ENCODE results near the gene FAM177B.
A peak's percentile ranks its signal among the peaks of the same experiment; 100 is the strongest.
"Not testable (repeated sequence)": the region's sequence is repeated elsewhere in the genome, so short reads cannot be mapped to it uniquely, and the experiment has no call there.

FAM177B gene

DNA sequence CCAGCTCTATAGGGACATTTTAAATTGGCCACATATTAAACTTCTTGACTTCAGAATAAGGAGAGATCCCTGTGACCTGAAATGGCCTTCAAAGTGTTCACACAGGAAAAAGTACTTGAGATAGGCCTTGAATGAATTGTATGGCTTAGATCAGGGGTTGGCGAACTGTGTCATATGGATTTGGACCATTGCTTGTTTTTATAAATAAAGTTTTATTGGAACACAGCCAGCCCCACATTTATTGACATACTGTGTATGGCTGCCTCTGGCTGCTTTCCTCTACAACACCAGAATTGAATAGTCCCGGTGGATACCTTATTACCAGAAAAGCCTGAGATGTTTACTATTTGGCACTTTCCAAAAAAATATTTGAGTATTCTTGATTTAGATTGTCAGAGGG, 20.6 kb upstream of the FAM177B start:
- no peak overlapping the region for H3K4me3 ChIP-seq (ENCODE audit: low read length)
- no peak for TF ChIP-seq ZNF274 (IDR thresholded peaks at IDR 0.05; ENCODE audit: low read depth, low read length)

DNA sequence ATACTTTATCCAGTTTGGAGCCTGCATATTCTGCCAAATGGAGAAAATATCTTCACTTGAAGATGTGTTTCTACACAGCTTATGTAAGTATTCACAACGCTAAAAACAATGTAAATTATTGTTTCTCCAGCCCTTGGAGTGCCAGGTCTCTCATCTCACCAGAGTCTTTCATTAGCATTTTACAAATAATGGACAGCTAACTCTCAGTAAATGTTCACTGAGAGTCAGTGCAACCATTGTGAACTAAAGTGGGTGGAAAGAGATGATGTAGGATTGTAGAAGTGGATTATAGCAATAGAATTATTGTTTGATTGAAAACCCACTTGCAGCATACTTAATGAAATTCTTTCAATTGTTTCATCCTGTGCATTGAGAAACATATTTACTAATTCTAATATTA, 8.3 kb upstream of the FAM177B start:
- no peak for TF ChIP-seq ZNF274 (IDR thresholded peaks at IDR 0.05; ENCODE audit: low read depth, low read length)
- no peak overlapping the region for H3K4me3 ChIP-seq (ENCODE audit: low read length)

DNA sequence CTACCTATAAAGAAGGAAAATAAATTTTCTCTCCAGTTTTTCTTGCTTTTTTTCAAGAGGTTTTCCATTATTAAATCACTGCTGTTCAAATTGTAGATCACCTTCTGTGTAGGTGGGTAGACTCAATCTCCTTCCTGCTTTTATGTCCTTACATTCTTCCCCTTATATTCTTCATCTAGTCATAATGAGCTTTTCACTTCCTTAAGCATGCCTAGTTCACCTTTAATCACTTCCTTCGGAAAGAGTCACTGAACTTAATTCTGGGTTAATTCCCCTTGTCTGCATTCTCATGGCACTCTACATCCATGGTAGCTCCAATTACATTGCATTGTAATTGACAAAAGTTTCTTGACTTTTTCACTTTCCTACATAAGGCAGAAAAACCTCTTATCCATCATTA, 6.1 kb upstream of the FAM177B start:
- no peak overlapping the region for H3K4me3 ChIP-seq (ENCODE audit: low read length)
- no peak for TF ChIP-seq ZNF274 (IDR thresholded peaks at IDR 0.05; ENCODE audit: low read depth, low read length)

DNA sequence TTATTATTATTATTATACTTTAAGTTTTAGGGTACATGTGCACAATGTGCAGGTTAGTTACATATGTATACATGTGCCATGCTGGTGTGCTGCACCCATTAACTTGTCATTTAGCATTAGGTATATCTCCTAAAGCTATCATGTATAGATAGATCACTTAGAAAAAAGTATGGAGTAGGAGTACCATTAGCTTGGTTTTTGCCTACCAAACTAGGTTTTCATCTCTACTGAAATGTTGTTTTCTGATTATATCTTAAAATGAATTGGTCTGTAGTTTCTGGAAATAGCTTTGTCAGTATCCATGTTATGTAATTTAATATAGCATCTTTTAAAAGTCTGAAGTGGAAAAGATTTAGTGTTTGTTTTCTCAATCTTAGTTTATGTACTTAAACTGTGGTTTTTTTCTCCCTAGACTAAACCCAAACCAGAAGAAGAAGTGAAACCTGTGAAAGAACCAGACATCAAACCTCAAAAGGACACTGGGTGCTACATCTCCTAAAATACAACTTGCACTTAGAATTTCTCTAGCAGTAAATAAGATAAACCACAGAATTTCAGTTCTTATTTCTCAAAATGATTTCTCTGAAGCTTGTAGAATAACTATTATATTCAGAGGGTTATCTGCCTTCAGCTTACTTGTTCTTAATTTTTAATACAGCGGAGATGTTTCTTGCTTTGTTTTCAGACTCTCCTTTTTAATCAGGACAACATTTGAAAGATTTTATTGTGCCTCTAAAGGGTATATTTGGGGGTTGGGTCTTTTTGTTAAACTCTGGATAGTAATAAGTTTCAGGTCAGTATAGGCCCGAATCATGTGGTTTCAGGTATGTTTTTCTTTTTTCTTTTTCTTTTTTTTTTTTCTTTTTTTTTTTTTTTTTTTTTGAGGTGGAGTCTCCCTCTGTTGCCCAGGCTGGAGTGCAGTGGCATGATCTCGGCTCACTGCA, 4.5 kb upstream of the FAM177B start:
- TF ChIP-seq ZNF274 (IDR thresholded peaks at IDR 0.05; ENCODE audit: low read depth, low read length) = no peak
- H3K4me3 ChIP-seq (ENCODE audit: low read length) = peak overlapping the region; percentile 47; the same call in 1 of the 2 replicates

DNA sequence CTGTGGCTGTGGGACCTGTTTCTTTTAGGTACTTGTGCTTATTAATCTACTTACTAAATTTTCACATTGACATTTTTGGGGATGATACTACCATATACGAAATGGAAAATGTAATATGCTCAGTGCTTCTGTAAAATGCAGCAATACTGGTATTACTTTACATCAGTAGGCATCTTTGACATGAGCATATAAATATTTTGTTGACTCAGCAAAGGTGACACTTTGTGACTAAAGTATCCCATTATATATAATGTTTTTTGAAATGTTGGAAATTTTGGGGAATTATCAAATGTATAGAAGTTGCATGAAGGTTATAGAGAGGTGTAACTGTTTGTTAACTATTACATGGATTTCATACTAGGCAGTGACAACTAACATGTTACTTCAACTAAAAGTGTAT, 2.3 kb upstream of the FAM177B start:
- no peak for TF ChIP-seq ZNF274 (IDR thresholded peaks at IDR 0.05; ENCODE audit: low read depth, low read length)
- no peak overlapping the region for H3K4me3 ChIP-seq (ENCODE audit: low read length)

DNA sequence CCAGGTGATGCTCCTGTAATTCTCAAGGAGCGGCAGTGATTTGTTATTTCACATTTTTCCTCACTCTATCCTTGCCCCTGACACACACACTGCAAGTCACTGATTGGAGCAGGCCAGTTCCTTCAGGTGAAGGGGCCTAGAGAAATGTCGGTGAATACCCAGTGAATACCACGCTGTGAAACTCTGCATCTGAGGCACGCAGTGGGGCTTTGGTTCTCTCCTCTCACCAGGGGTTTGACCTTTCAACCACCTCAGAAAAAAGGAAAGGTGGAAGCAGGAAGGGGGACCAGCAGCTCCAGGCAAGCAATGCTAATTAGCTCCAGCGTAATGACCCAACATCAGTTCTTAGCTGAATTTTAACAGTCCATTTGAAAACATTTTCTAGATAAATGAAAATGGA, 532 bp upstream of the FAM177B start:
- no peak overlapping the region for H3K4me3 ChIP-seq (ENCODE audit: low read length)
- TF ChIP-seq ZNF274 (IDR thresholded peaks at IDR 0.05; ENCODE audit: low read depth, low read length) = no peak

- no peak for TF ChIP-seq ZNF274 (IDR thresholded peaks at IDR 0.05; ENCODE audit: low read depth, low read length)
- no peak overlapping the region for H3K4me3 ChIP-seq (ENCODE audit: low read length)
These were observed 2.5 kb downstream of the FAM177B start for GRCh38 chr1:222739465-222739864.

GRCh38 chr1:222739929-222740328, 2.9 kb downstream of the FAM177B start:
- TF ChIP-seq ZNF274 (IDR thresholded peaks at IDR 0.05; ENCODE audit: low read depth, low read length) = no peak
- no peak overlapping the region for H3K4me3 ChIP-seq (ENCODE audit: low read length)

DNA sequence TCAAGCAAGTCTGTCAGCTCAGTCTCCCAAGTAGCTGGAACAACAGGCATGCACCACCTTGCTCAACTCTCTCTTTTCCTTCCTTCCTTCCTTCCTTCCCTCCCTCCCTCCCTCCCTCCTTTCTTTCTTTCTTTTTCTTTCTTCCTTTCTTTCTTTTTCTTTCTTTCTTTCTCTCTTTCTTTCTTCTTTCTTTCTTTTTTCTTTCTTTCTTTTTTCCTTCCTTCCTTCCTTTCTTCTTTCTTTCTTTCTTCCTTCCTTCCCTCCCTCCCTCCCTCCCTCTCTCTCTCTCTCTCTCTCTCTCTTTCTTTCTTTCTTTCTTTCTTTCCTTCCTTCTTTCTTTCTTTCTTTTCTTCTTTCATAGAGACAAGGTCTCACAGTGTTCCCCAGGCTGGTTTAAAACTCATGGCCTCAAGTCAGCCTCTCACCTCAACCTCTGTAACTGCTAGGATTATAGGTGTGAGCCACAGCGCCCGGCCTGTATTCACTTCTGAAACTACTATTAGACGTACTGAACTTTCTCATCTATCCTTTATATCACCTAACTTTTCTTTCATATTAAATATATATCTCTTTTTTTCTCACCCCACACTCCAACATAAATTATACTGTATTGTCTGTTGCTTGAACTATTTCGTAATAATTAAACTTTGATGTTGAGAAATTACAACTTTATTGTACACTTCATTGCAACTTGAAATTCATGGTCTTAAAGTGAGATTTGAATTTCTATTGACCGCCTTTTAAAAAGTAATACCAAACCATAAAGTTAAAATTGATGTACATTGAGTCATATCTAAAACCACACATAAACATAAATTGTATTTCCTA, 4.8 kb downstream of the FAM177B start:
- not testable (repeated sequence) for H3K4me3 ChIP-seq (ENCODE audit: low read length)

DNA sequence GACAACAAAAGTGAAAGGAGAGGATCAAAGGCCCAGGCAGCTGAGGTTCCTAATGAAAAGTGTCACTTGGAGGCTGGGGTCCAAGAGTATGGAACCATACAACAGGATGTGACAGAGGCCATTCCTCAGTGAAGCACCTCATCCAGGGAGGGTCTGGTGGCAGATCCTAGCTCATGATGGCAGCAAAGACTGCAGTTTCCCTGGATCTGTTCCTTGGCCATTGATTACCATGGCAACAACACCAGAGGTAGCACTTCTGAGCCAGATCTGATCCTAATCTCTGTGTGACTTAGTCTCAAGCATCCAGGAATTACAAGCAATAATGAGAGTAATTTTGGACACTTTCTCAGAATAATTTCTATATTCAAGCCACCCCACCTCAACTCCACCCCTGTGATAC, 12.9 kb downstream of the FAM177B start:
- H3K4me3 ChIP-seq (ENCODE audit: low read length) = no peak overlapping the region

GRCh38 chr1:222750651-222751050, 13.6 kb downstream of the FAM177B start:
- no peak for TF ChIP-seq ZNF274 (IDR thresholded peaks at IDR 0.05; ENCODE audit: low read depth, low read length)
- no peak overlapping the region for H3K4me3 ChIP-seq (ENCODE audit: low read length)

More for the DNA sequence above, 12.9 kb downstream of the FAM177B start:
- no peak for TF ChIP-seq ZNF274 (IDR thresholded peaks at IDR 0.05; ENCODE audit: low read depth, low read length)

GRCh38 chr1:222751255-222751654, 14.3 kb downstream of the FAM177B start:
- no peak overlapping the region for H3K4me3 ChIP-seq (ENCODE audit: low read length)
- no peak for TF ChIP-seq ZNF274 (IDR thresholded peaks at IDR 0.05; ENCODE audit: low read depth, low read length)

GRCh38 chr1:222754366-222755139, 17.6 kb downstream of the FAM177B start:
- no peak for TF ChIP-seq ZNF274 (IDR thresholded peaks at IDR 0.05; ENCODE audit: low read depth, low read length)
- no peak overlapping the region for H3K4me3 ChIP-seq (ENCODE audit: low read length)

- no peak for TF ChIP-seq ZNF274 (IDR thresholded peaks at IDR 0.05; ENCODE audit: low read depth, low read length)
- no peak overlapping the region for H3K4me3 ChIP-seq (ENCODE audit: low read length)
These were observed 20.8 kb downstream of the FAM177B start for GRCh38 chr1:222757646-222758268.

Data from GM08714 (cell line).